H9 (cell line): ENCODE data around the gene ATP1A4. TPM values are rescaled to one million over a fixed set of nuclear protein-coding genes. Genes with fewer than 3 reads are reported as not detected.

Experiments used
- DNase-seq: peaks from one replicate; pipeline ENCODE4 v3.0.0-alpha.2; 2017
- H2AFZ ChIP-seq: one replicate; pipeline ENCODE4 v1.6.1; 2013; ENCODE audit warnings: mild to moderate bottlenecking, low read length, control low read depth, moderate library complexity
- H2AK5ac ChIP-seq: 2 replicates; pipeline ENCODE4 v1.6.1; 2013; ENCODE audit warnings: low read length, control low read depth, mixed read lengths; ENCODE audit not compliant: insufficient read length
- H2BK120ac ChIP-seq: one replicate; pipeline ENCODE4 v1.6.1; 2013; ENCODE audit warnings: low read depth, mild to moderate bottlenecking, low read length, control low read depth, inconsistent platforms; ENCODE audit not compliant: poor library complexity, severe bottlenecking
- H2BK12ac ChIP-seq: 2 replicates; pipeline ENCODE4 v1.6.1; 2013; ENCODE audit warnings: low read length, control low read depth, mixed read lengths, low read depth; ENCODE audit not compliant: insufficient read length
- H2BK15ac ChIP-seq: 2 replicates; pipeline ENCODE4 v1.6.1; 2013; ENCODE audit warnings: low read depth, low read length, control low read depth
- H2BK20ac ChIP-seq: one replicate; pipeline ENCODE4 v1.6.1; 2013; ENCODE audit warnings: low read depth, mild to moderate bottlenecking, low read length, control low read depth, inconsistent platforms; ENCODE audit not compliant: poor library complexity, severe bottlenecking
- H2BK5ac ChIP-seq: 2 replicates; pipeline ENCODE4 v1.6.1; 2013; ENCODE audit warnings: low read length, control low read depth, mixed read lengths; ENCODE audit not compliant: insufficient read length
- H3K14ac ChIP-seq: 2 replicates; pipeline ENCODE4 v1.6.1; 2013; ENCODE audit warnings: low read length, control low read depth; ENCODE audit not compliant: insufficient read depth
- H3K18ac ChIP-seq: 2 replicates; pipeline ENCODE4 v1.6.1; 2013; ENCODE audit warnings: low read depth, mild to moderate bottlenecking, mixed read lengths, low read length, control low read depth; ENCODE audit not compliant: insufficient read length
- H3K23ac ChIP-seq: 2 replicates; pipeline ENCODE4 v1.6.1; 2013; ENCODE audit warnings: low read length, control low read depth, mixed read lengths, low read depth; ENCODE audit not compliant: insufficient read length
- H3K23me2 ChIP-seq: 2 replicates; pipeline ENCODE4 v1.6.1; 2013; ENCODE audit warnings: low read depth, mild to moderate bottlenecking, mixed read lengths, low read length, control low read depth; ENCODE audit not compliant: insufficient read length, poor library complexity, severe bottlenecking
- H3K27ac ChIP-seq: 2 replicates; pipeline ENCODE4 v1.5.1; 2013; ENCODE audit warnings: low read length, control low read depth, mixed read lengths, low read depth; ENCODE audit not compliant: insufficient read length
- H3K27me3 ChIP-seq: 2 replicates; pipeline ENCODE4 v1.6.1; 2013; ENCODE audit warnings: low read length, control low read depth, inconsistent platforms; ENCODE audit not compliant: insufficient read depth
- H3K4ac ChIP-seq: 2 replicates; pipeline ENCODE4 v1.6.1; 2013; ENCODE audit warnings: low read depth, mild to moderate bottlenecking, control low read depth, inconsistent platforms, low read length, moderate library complexity
- H3K4me1 ChIP-seq: 2 replicates; pipeline ENCODE4 v1.6.1; 2013; ENCODE audit warnings: low read length, control low read depth, inconsistent platforms; ENCODE audit not compliant: insufficient read depth
- H3K4me2 ChIP-seq: 2 replicates; pipeline ENCODE4 v1.6.1; 2013; ENCODE audit warnings: low read length, control low read depth, mixed read lengths; ENCODE audit not compliant: insufficient read length, insufficient read depth
- H3K56ac ChIP-seq: 2 replicates; pipeline ENCODE4 v1.6.1; 2013; ENCODE audit warnings: low read depth, mild to moderate bottlenecking, mixed read lengths, low read length, control low read depth; ENCODE audit not compliant: insufficient read length
- H3K79me1 ChIP-seq: 2 replicates; pipeline ENCODE4 v1.6.1; 2013; ENCODE audit warnings: low read depth, mild to moderate bottlenecking, moderate library complexity, low read length, control low read depth, inconsistent platforms; ENCODE audit not compliant: insufficient read depth, poor library complexity, severe bottlenecking
- H3K79me2 ChIP-seq: 2 replicates; pipeline ENCODE4 v1.6.1; 2013; ENCODE audit warnings: low read length, control low read depth, inconsistent platforms; ENCODE audit not compliant: insufficient read depth
- H3K9ac ChIP-seq: 2 replicates; pipeline ENCODE4 v1.6.1; 2013; ENCODE audit warnings: low read length, control low read depth, mixed read lengths; ENCODE audit not compliant: insufficient read length; ENCODE audit errors: extremely low read depth
- H3K9me3 ChIP-seq: one replicate; pipeline ENCODE4 v1.6.1; 2013; ENCODE audit warnings: low read depth, low read length, inconsistent platforms; ENCODE audit not compliant: control insufficient read depth
- H3T11ph ChIP-seq: one replicate; pipeline ENCODE4 v1.6.1; 2013; ENCODE audit warnings: mild to moderate bottlenecking, low read length, control low read depth, inconsistent platforms
- H4K20me1 ChIP-seq: one replicate; pipeline ENCODE4 v1.6.1; 2013; ENCODE audit not compliant: control insufficient read depth, insufficient read length, insufficient read depth
- H4K5ac ChIP-seq: 2 replicates; pipeline ENCODE4 v1.6.1; 2013; ENCODE audit warnings: low read depth, mild to moderate bottlenecking, mixed read lengths, low read length, control low read depth; ENCODE audit not compliant: insufficient read length
- H4K8ac ChIP-seq: replicated peaks from 2 replicates; pipeline ENCODE4 v1.6.1; 2013; ENCODE audit warnings: low read length, control low read depth, mixed read lengths, low read depth; ENCODE audit not compliant: insufficient read length
- H4K91ac ChIP-seq: 2 replicates; pipeline ENCODE4 v1.6.1; 2013; ENCODE audit warnings: low read depth, mild to moderate bottlenecking, moderate library complexity, mixed read lengths, low read length, control low read depth; ENCODE audit not compliant: insufficient read length
- H3K27ac Mint-ChIP-seq, 3 experiments: 2 replicates in 2 of 3; 3 replicates in 1 of 3; pipeline ENCODE4 v1.8.0; 2020 to 2021; ENCODE audit warnings: mixed read lengths in 3 of 3, mild to moderate bottlenecking in 1 of 3, moderate library complexity in 1 of 3
- H3K27me3 Mint-ChIP-seq: 2 replicates; pipeline ENCODE4 v1.8.0; 2021; ENCODE audit warnings: low read depth, mild to moderate bottlenecking, moderate library complexity, mixed read lengths
- H3K36me3 Mint-ChIP-seq, 3 experiments: 2 replicates in 2 of 3; 3 replicates in 1 of 3; pipeline ENCODE4 v1.8.0; 2020 to 2021; ENCODE audit warnings: low read depth in 3 of 3, mixed read lengths in 3 of 3; ENCODE audit not compliant: insufficient read depth in 1 of 3
- H3K4me1 Mint-ChIP-seq, 2 experiments: 2 replicates each; pipeline ENCODE4 v1.8.0; 2020; ENCODE audit warnings: mixed read lengths in 2 of 2
- H3K4me3 Mint-ChIP-seq, 2 experiments: 2 replicates in 1 of 2; 3 replicates in 1 of 2; pipeline ENCODE4 v1.8.0; 2020 to 2021; ENCODE audit warnings: mild to moderate bottlenecking in 2 of 2, mixed read lengths in 2 of 2, moderate library complexity in 1 of 2
- H3K9me3 Mint-ChIP-seq, 2 experiments: 2 replicates in 1 of 2; 3 replicates in 1 of 2; pipeline ENCODE4 v1.8.0; 2020; ENCODE audit warnings: mild to moderate bottlenecking in 2 of 2, mixed read lengths in 2 of 2, moderate library complexity in 1 of 2
- CTCF ChIP-seq: fragments of 200-600 bp; sonication (generic); conservative IDR thresholded peaks from 3 replicates; pipeline ENCODE4 v1.8.0; 2021; ENCODE audit warnings: antibody characterized with exemption, mild to moderate bottlenecking
- total RNA-seq: library from RNA; stranded (reverse); gene quantifications from 2 replicates; pipeline ENCODE4 v1.2.1, GENCODE V29; 2021

Gene ATP1A4
- total RNA-seq, 1 experiment from 2014 or later: 0.20 TPM

- H2BK12ac ChIP-seq: no peak overlapping the region
- no peak overlapping the region for H2BK120ac ChIP-seq
- H4K5ac ChIP-seq: no peak overlapping the region
- H4K8ac ChIP-seq: no peak overlapping the region
- no peak for TF ChIP-seq CTCF
- Mint-ChIP-seq H3K27me3 (no peaks in the 10 kb centered on the region), H3K36me3 (peaks cover 22 to 85% (median 43%) of the 10 kb centered on the region in 3 experiments; a peak in 6 of 7 replicates), H3K4me1 (peaks cover 15 to 17% of the 10 kb centered on the region in 2 experiments), H3K27ac (peak overlapping the region in 1 of 3 experiments; percentile 11; a peak in 1 of 7 replicates), H3K9me3 (no peaks in the 10 kb centered on the region), H3K4me3 (no peak overlapping the region)
- H3K18ac ChIP-seq: no peak overlapping the region
- no peak overlapping the region for H3K4me2 ChIP-seq
- H3K79me1 ChIP-seq: no peaks in the 10 kb centered on the region
- no peaks in the 10 kb centered on the region for H3K4me1 ChIP-seq
- H3K27ac ChIP-seq: no peak overlapping the region
- no peak overlapping the region for H2AK5ac ChIP-seq
- no peak overlapping the region for H3K4ac ChIP-seq
- H4K20me1 ChIP-seq: no peaks in the 10 kb centered on the region
- H3K27me3 ChIP-seq: no peaks in the 10 kb centered on the region
- H3K9ac ChIP-seq: no peak overlapping the region
- H3T11ph ChIP-seq: no peak overlapping the region
- H3K23ac ChIP-seq: no peak overlapping the region
- H4K91ac ChIP-seq: no peak overlapping the region
- H3K23me2 ChIP-seq: no peaks in the 10 kb centered on the region
- H2AFZ ChIP-seq: no peak overlapping the region
- no peaks in the 10 kb centered on the region for H3K9me3 ChIP-seq
- DNase-seq: no peak
- H3K79me2 ChIP-seq: no peaks in the 10 kb centered on the region
- H3K56ac ChIP-seq: no peak overlapping the region
- no peak overlapping the region for H2BK5ac ChIP-seq
- H2BK20ac ChIP-seq: no peak overlapping the region
- H3K14ac ChIP-seq: no peak overlapping the region
- H2BK15ac ChIP-seq: no peak overlapping the region
Measured at GRCh38 chr1:160221089-160221488, 69.7 kb downstream of the ATP1A4 start.
